Activated CD4-positive, alpha-beta memory T cell treated with anti-CD3 and anti-CD28 coated beads, Interleukin-2, amount 10 ng/mL, durations not matched to agents 7 days and 5 days (primary cell): ENCODE measurements around the gene AMELX. TPM values are rescaled to one million over a fixed set of nuclear protein-coding genes. Genes with fewer than 3 reads are reported as not detected.

Source experiments
- CTCF ChIA-PET: fragments of 350-600 bp; sonication (Branson Sonifier 250); formaldehyde crosslinking; loops from one replicate; lab custom pipeline; 2021; ENCODE audit warnings: antibody characterized with exemption, inconsistent platforms; lab: Charles Lee
- POLR2A ChIA-PET: fragments of 350-600 bp; sonication (Branson Sonifier 250); formaldehyde crosslinking; loops from one replicate; lab custom pipeline; 2021; ENCODE audit warnings: antibody characterized with exemption; lab: Charles Lee
- DNase-seq: peaks from one replicate; pipeline ENCODE4 v3.0.0-alpha.2; 2020
- H3K27ac Mint-ChIP-seq: one replicate; pipeline ENCODE4 v1.8.0; 2021; ENCODE audit warnings: mild to moderate bottlenecking, mixed read lengths
- H3K27me3 Mint-ChIP-seq: one replicate; pipeline ENCODE4 v1.8.0; 2021; ENCODE audit warnings: mixed read lengths
- H3K36me3 Mint-ChIP-seq: one replicate; pipeline ENCODE4 v1.8.0; 2021; ENCODE audit warnings: low read depth, mixed read lengths
- H3K4me1 Mint-ChIP-seq: one replicate; pipeline ENCODE4 v1.8.0; 2021; ENCODE audit warnings: mixed read lengths
- H3K4me3 Mint-ChIP-seq: one replicate; pipeline ENCODE4 v1.8.0; 2021; ENCODE audit warnings: mild to moderate bottlenecking, mixed read lengths
- H3K9me3 Mint-ChIP-seq: one replicate; pipeline ENCODE4 v1.8.0; 2021; ENCODE audit warnings: mixed read lengths
- total RNA-seq, 2 experiments: library from RNA; stranded (reverse); gene quantifications; one replicate each; pipeline ENCODE4 v1.2.3, GENCODE V29; 2021

Gene AMELX
- not detected for total RNA-seq

DNA sequence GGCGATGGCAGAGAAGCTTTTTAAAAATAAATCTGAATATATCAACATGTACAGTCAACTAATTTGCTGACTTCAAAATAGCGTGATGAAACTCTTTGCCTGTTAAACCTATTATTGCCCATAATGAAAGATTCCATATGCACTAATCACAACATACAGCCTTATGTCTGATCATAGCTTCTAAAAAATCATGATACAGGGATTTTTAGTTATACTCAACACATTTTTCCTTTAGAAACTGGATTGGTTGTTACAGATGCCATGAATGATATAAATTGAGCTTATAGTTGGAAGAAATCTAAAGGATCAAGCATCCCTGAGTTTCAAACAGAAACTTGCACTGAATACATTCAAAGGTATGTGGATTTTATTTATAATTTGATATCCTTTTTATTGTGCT lies at the start of gene AMELX:
AMELX (plus strand) TSS at position 301 of the 400 bp plus-strand sequence. CDS start 1,376 bp downstream, outside the sequence.
- Mint-ChIP-seq H3K4me1 (no peaks in the 10 kb centered on the region), H3K36me3 (no peaks in the 10 kb centered on the region), H3K4me3 (no peak within 1 kb of the TSS), H3K27me3 (no peaks in the 10 kb centered on the region), H3K9me3 (no peaks in the 10 kb centered on the region), H3K27ac (no peak within 1 kb of the TSS)
- DNase-seq = no peak
- ChIA-PET CTCF (no interaction called here), POLR2A (no interaction called here)

- Mint-ChIP-seq H3K36me3 (no peaks in the 10 kb centered on the region), H3K4me1 (no peaks in the 10 kb centered on the region), H3K27ac (no peak overlapping the region), H3K4me3 (no peak overlapping the region), H3K9me3 (no peaks in the 10 kb centered on the region), H3K27me3 (no peaks in the 10 kb centered on the region)
- ChIA-PET POLR2A (no interaction called here), CTCF (no interaction called here)
- no peak for DNase-seq
Measured at GRCh38 chrX:11244636-11245035, 48.6 kb upstream of the AMELX start.

DNA sequence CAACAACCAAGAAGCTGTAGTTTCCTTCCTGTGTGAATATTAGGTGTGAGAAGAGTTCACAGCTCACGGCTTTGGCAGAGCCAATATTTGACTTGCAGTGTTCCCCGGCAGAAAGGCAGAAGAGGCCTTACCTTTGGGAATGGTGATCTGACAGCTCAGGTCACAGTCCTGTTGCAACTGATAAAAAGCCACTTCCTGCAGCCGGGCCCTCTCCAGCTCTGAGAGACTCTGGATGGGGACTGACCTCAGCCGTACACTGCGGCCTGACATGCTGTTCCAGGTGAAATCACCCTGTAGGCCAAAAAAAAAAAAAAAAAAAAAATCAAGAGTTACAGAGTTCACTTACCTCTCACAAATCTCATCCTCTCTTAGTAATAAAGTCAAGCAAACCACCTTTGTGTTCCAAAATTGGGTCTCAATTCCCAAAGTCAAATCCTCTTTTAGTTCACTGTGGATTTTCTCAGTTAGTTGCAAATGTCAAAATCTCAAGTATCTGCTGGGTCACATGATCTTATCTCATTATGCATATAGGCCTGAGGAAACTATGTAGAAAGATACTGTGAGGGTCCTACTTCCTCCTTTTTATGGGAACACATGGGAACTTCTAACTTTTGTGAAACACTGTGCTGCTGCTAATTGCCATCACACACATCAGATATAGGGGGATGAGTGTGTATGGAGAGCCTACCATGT lies 38.6 kb upstream of the AMELX start:
- H3K9me3 Mint-ChIP-seq = no peaks in the 10 kb centered on the region
- H3K4me1 Mint-ChIP-seq = no peaks in the 10 kb centered on the region
- H3K36me3 Mint-ChIP-seq = no peaks in the 10 kb centered on the region
- POLR2A ChIA-PET = no interaction called here
- CTCF ChIA-PET = no interaction called here
- H3K27me3 Mint-ChIP-seq = no peaks in the 10 kb centered on the region
- H3K27ac Mint-ChIP-seq = no peak overlapping the region
- DNase-seq = no peak
- H3K4me3 Mint-ChIP-seq = no peak overlapping the region

GRCh38 chrX:11257290-11257689 lies 35.9 kb upstream of the AMELX start:
- H3K9me3 Mint-ChIP-seq = no peaks in the 10 kb centered on the region
- DNase-seq = no peak
- ChIA-PET CTCF (no interaction called here), POLR2A (no interaction called here)
- no peaks in the 10 kb centered on the region for H3K36me3 Mint-ChIP-seq
- H3K4me3 Mint-ChIP-seq = no peak overlapping the region
- no peak overlapping the region for H3K27ac Mint-ChIP-seq
- H3K4me1 Mint-ChIP-seq = no peaks in the 10 kb centered on the region
- no peaks in the 10 kb centered on the region for H3K27me3 Mint-ChIP-seq

DNA sequence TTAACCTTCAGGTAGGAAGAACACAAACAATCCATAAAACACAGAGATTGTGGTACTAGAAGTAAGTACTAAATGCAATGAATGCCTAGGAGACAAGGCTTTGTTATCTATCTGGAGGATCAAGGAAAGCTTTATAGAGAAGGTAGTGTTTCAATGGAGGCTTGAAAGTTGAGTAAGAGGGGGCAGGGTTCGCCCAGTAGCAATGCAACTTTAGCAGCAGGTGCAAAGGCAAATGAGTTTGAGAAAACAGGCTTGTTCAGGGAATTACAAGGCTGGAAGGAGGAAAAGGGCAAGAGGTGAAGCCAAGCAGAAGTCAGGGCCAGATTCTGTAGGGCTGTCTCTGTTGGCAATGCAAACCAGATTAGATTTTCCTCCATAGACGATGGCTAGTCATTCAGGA lies 35.5 kb upstream of the AMELX start:
- Mint-ChIP-seq H3K9me3 (no peaks in the 10 kb centered on the region), H3K4me3 (no peak overlapping the region), H3K27me3 (no peaks in the 10 kb centered on the region), H3K36me3 (no peaks in the 10 kb centered on the region), H3K4me1 (no peaks in the 10 kb centered on the region), H3K27ac (no peak overlapping the region)
- DNase-seq = no peak
- POLR2A ChIA-PET = no interaction called here
- CTCF ChIA-PET = no interaction called here

DNA sequence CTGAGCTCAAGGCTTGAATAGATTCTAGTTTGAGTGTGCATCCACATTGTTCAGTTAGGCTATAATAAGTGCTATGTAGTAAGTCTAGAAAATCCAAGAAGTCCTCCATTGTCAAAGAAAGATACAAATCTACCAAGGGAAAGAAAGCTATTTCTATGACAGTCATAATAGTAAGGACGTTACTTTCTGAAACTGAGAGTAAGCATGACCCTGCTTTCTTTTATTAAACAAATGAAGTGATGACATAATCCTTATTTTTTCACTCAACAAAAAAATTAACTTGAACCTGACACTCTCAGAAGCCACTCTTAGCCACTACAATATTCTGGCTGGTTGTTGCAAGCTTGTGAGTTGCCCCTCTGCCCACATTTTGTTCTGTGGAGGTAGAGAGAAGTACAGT lies 33.8 kb upstream of the AMELX start:
- no peaks in the 10 kb centered on the region for H3K27me3 Mint-ChIP-seq
- no peaks in the 10 kb centered on the region for H3K4me1 Mint-ChIP-seq
- CTCF ChIA-PET = no interaction called here
- no peaks in the 10 kb centered on the region for H3K9me3 Mint-ChIP-seq
- no peaks in the 10 kb centered on the region for H3K36me3 Mint-ChIP-seq
- H3K4me3 Mint-ChIP-seq = no peak overlapping the region
- H3K27ac Mint-ChIP-seq = no peak overlapping the region
- POLR2A ChIA-PET = no interaction called here
- DNase-seq = no peak

DNA sequence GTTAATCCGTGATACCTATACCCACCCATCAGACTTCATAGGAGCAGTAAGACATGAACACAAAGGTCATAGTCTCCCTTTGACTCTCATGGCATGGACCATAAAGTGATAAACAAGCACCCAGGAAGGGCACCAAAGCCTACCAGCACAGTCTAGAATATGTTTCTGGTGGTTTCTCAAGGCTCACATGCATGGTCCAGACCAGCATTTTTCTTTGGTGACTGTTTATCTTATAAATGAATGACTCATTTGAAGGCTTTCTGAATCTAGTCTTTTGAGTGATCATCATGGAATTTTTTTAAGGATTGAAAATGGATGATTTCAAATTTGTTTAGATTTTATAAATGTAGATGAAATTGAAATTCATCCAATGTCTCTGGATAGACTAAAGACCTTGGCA lies 32.0 kb upstream of the AMELX start:
- no peak for DNase-seq
- CTCF ChIA-PET = no interaction called here
- no peaks in the 10 kb centered on the region for H3K9me3 Mint-ChIP-seq
- no peak overlapping the region for H3K27ac Mint-ChIP-seq
- H3K27me3 Mint-ChIP-seq = no peaks in the 10 kb centered on the region
- POLR2A ChIA-PET = no interaction called here
- no peaks in the 10 kb centered on the region for H3K36me3 Mint-ChIP-seq
- no peaks in the 10 kb centered on the region for H3K4me1 Mint-ChIP-seq
- no peak overlapping the region for H3K4me3 Mint-ChIP-seq

DNA sequence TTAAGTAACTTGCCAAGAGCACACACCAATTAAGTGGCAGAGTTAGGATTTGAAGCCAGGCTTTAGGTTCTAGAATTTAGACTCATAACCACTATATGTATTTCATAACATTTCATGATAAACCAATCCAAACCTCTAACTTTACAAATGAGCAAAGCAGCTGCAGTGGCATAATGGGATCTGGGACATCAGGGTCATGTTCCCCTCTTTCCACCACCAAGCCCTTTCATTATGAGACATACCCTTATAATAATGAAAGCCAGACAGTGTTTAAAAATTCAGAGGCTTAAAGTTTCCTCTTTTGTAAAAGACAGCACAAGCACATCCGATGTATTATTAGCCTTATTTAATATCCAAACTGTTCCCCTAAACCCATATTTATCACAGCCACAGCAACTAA lies 28.3 kb upstream of the AMELX start:
- POLR2A ChIA-PET = no interaction called here
- no peak overlapping the region for H3K27ac Mint-ChIP-seq
- no peaks in the 10 kb centered on the region for H3K9me3 Mint-ChIP-seq
- H3K27me3 Mint-ChIP-seq = no peaks in the 10 kb centered on the region
- DNase-seq = no peak
- no peaks in the 10 kb centered on the region for H3K4me1 Mint-ChIP-seq
- CTCF ChIA-PET = no interaction called here
- H3K4me3 Mint-ChIP-seq = no peak overlapping the region
- no peaks in the 10 kb centered on the region for H3K36me3 Mint-ChIP-seq

DNA sequence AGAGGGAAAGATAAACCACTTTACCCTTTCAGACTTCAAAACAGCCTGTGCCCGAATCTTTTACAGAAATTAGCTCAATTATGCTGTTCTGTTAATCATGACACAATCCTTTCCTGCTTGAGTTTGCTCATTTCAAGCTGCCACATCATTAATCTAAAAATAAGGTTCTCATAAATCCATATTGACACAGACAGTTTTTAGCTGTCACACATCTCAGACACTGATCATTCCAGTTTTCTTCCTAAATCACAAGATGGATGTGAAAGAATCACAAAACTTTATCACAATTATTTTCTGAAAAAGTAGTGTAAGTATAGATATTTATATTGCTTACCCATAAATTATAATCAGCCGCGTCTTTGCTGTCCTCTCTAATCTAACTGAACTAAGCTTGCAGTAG lies 27.9 kb upstream of the AMELX start:
- DNase-seq = no peak
- Mint-ChIP-seq H3K27ac (no peak overlapping the region), H3K36me3 (no peaks in the 10 kb centered on the region), H3K4me1 (no peaks in the 10 kb centered on the region), H3K9me3 (no peaks in the 10 kb centered on the region), H3K27me3 (no peaks in the 10 kb centered on the region), H3K4me3 (no peak overlapping the region)
- ChIA-PET POLR2A (no interaction called here), CTCF (no interaction called here)

DNA sequence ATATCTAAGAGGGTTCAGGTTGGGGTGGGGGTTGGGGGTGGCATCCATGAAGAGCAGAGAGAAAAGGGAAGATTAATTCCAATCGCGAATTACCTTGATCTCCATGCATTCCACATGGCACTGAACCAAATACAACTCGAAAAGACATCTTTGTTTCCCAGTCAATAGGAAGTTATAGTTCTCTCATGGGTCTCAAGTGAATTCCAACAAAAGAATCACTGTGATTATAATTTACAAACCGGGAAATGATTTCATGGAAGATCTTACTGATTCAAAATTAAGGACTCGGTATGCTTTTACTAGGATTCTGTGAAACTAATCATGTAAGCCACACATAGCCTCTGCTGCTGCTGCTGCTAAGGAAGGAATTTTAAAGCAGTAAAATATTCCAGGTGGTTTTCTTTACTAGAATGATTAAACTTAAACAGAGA lies 26.6 kb upstream of the AMELX start:
- Mint-ChIP-seq H3K27me3 (no peaks in the 10 kb centered on the region), H3K27ac (no peak overlapping the region), H3K4me3 (no peak overlapping the region), H3K36me3 (no peaks in the 10 kb centered on the region), H3K4me1 (no peaks in the 10 kb centered on the region), H3K9me3 (no peaks in the 10 kb centered on the region)
- no peak for DNase-seq
- ChIA-PET CTCF (no interaction called here), POLR2A (no interaction called here)

DNA sequence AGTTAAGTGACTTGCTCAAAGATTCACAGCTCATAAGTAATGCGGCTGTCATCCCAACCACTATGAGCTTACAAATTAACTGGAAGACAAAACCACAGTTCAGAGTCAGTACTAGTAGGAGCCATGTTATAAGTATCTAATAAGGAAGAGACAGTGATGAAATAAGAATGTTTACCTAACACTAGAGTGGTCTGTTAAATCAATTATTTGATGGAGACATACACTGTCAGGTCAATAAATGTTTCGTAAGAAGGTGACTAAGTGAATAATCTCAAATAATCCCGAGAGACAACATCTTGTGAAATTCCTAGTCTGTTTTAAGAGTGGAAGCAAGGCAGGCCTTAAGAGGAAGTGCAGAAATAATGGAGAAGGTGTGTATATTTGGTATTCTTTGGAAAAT lies 25.8 kb upstream of the AMELX start:
- CTCF ChIA-PET = no interaction called here
- POLR2A ChIA-PET = no interaction called here
- no peak for DNase-seq

GRCh38 chrX:11269006-11269405 lies 24.2 kb upstream of the AMELX start:
- Mint-ChIP-seq H3K27me3 (no peaks in the 10 kb centered on the region), H3K4me1 (no peaks in the 10 kb centered on the region), H3K27ac (no peak overlapping the region), H3K9me3 (no peaks in the 10 kb centered on the region), H3K4me3 (no peak overlapping the region), H3K36me3 (no peaks in the 10 kb centered on the region)
- ChIA-PET POLR2A (no interaction called here), CTCF (no interaction called here)
- DNase-seq = no peak

More for the DNA sequence above, 25.8 kb upstream of the AMELX start:
- no peak overlapping the region for H3K27ac Mint-ChIP-seq
- H3K4me3 Mint-ChIP-seq = no peak overlapping the region
- H3K9me3 Mint-ChIP-seq = no peaks in the 10 kb centered on the region
- no peaks in the 10 kb centered on the region for H3K4me1 Mint-ChIP-seq
- no peaks in the 10 kb centered on the region for H3K36me3 Mint-ChIP-seq
- no peaks in the 10 kb centered on the region for H3K27me3 Mint-ChIP-seq

- no peak overlapping the region for H3K4me3 Mint-ChIP-seq
- no peak for DNase-seq
- H3K9me3 Mint-ChIP-seq = no peaks in the 10 kb centered on the region
- H3K27me3 Mint-ChIP-seq = no peaks in the 10 kb centered on the region
- CTCF ChIA-PET = no interaction called here
- H3K27ac Mint-ChIP-seq = no peak overlapping the region
- H3K4me1 Mint-ChIP-seq = no peaks in the 10 kb centered on the region
- no peaks in the 10 kb centered on the region for H3K36me3 Mint-ChIP-seq
- POLR2A ChIA-PET = no interaction called here
Measured at GRCh38 chrX:11269996-11270395, 23.2 kb upstream of the AMELX start.

DNA sequence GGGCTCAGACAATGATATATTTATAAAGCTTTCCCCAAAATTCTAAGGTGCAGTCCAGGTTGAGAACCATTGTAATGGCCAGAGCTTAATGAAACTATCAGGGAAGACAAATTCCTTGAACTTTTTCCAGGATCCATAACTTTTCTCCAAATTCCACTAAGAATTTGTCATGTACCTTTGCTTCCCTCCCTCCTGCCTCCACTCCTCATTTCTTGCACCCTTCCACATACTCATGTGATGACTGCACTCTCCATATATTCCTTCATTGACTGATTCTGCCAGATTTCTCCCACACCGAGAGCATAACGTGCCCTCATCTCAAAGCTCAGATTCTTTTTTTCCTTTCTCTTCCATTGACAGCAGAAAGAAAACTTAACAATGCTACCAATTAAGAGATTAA lies 20.9 kb upstream of the AMELX start:
- Mint-ChIP-seq H3K36me3 (no peaks in the 10 kb centered on the region), H3K9me3 (no peaks in the 10 kb centered on the region), H3K27me3 (no peaks in the 10 kb centered on the region), H3K4me1 (no peaks in the 10 kb centered on the region), H3K27ac (no peak overlapping the region), H3K4me3 (no peak overlapping the region)
- CTCF ChIA-PET = no interaction called here
- DNase-seq = no peak
- POLR2A ChIA-PET = no interaction called here
